Neural crest cell (in vitro differentiated cells): ENCODE data around the gene MITD1. TPM values are rescaled to one million over a fixed set of nuclear protein-coding genes. Genes with fewer than 3 reads are reported as not detected.

ENCODE experiments used
- DNase-seq: peaks from one replicate; pipeline ENCODE4 v3.0.0; 2021; ENCODE audit warnings: low read depth, mixed read lengths, low spot score
- H3K27ac Mint-ChIP-seq: one replicate; pipeline ENCODE4 v1.8.0; 2021; ENCODE audit warnings: mild to moderate bottlenecking, mixed read lengths; ENCODE audit not compliant: unreplicated experiment
- H3K27me3 Mint-ChIP-seq: 2 replicates; pipeline ENCODE4 v1.8.0; 2021; ENCODE audit warnings: low read depth, mild to moderate bottlenecking, mixed read lengths
- H3K36me3 Mint-ChIP-seq: 2 replicates; pipeline ENCODE4 v1.8.0; 2021; ENCODE audit warnings: low read depth, mild to moderate bottlenecking, mixed read lengths
- H3K4me1 Mint-ChIP-seq: 2 replicates; pipeline ENCODE4 v1.8.0; 2021; ENCODE audit warnings: mixed read lengths
- H3K4me3 Mint-ChIP-seq: one replicate; pipeline ENCODE4 v1.8.0; 2021; ENCODE audit warnings: mild to moderate bottlenecking, mixed read lengths
- H3K9me3 Mint-ChIP-seq: 2 replicates; pipeline ENCODE4 v1.8.0; 2021; ENCODE audit warnings: mixed read lengths
- CTCF ChIP-seq: fragments of 200-600 bp; sonication (generic); conservative IDR thresholded peaks from 2 replicates; pipeline ENCODE4 v1.5.0; 2021; ENCODE audit warnings: antibody characterized with exemption, mild to moderate bottlenecking
- total RNA-seq: library from RNA; stranded (reverse); gene quantifications from 2 replicates; pipeline ENCODE4 v1.2.1, GENCODE V29; 2021

Gene MITD1
- total RNA-seq, 1 donor from 2014 or later = 31.7 TPM

- H3K36me3 Mint-ChIP-seq = no peaks in the 10 kb centered on the region
- no peak for TF ChIP-seq CTCF
- DNase-seq = no peak
- H3K27me3 Mint-ChIP-seq = no peaks in the 10 kb centered on the region
- no peak overlapping the region for H3K27ac Mint-ChIP-seq
- no peaks in the 10 kb centered on the region for H3K9me3 Mint-ChIP-seq
- no peaks in the 10 kb centered on the region for H3K4me1 Mint-ChIP-seq
- H3K4me3 Mint-ChIP-seq = no peak overlapping the region
These were observed 14.6 kb downstream of the MITD1 start for GRCh38 chr2:99166218-99166617.

- peak overlapping the region; percentile 3 for H3K4me3 Mint-ChIP-seq
- H3K4me1 Mint-ChIP-seq = peaks cover 15% of the 10 kb centered on the region
- no peak for DNase-seq
- H3K27ac Mint-ChIP-seq = no peak overlapping the region
- peaks cover 3% of the 10 kb centered on the region for H3K36me3 Mint-ChIP-seq
- no peaks in the 10 kb centered on the region for H3K27me3 Mint-ChIP-seq
- TF ChIP-seq CTCF = no peak
- no peaks in the 10 kb centered on the region for H3K9me3 Mint-ChIP-seq
These were observed 21.3 kb downstream of the MITD1 start for GRCh38 chr2:99159594-99159993.

- peak overlapping the region; percentile 44 for H3K4me3 Mint-ChIP-seq
- peaks cover 3% of the 10 kb centered on the region for H3K36me3 Mint-ChIP-seq
- no peak overlapping the region for H3K27ac Mint-ChIP-seq
- peaks cover 15% of the 10 kb centered on the region for H3K4me1 Mint-ChIP-seq
- no peaks in the 10 kb centered on the region for H3K9me3 Mint-ChIP-seq
- DNase-seq = no peak
- no peak for TF ChIP-seq CTCF
- no peaks in the 10 kb centered on the region for H3K27me3 Mint-ChIP-seq
These were observed 22.3 kb downstream of the MITD1 start for GRCh38 chr2:99158599-99158998.

DNA sequence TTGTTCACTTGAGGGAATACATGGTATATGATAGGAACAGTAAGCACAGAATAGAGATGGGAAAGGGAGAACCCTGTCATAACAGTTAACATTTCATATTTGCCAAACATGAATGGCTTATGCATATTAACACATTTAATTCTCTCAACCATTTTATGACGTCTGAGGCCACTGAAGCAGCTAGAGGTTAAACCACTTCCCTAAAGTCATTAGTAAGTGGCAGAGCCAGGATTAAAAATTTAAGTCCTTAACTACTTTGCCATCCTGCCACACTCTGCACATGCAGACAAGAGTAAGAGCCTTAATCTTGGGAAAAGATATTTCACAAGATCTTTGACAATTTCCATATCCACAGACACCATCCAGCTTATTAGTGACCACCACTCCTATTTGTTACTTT lies 24.0 kb downstream of the MITD1 start:
- H3K9me3 Mint-ChIP-seq = no peaks in the 10 kb centered on the region
- H3K4me1 Mint-ChIP-seq = peaks cover 15% of the 10 kb centered on the region
- H3K27ac Mint-ChIP-seq = no peak overlapping the region
- peaks cover 3% of the 10 kb centered on the region for H3K36me3 Mint-ChIP-seq
- no peak for DNase-seq
- H3K4me3 Mint-ChIP-seq = peak overlapping the region; percentile 75
- H3K27me3 Mint-ChIP-seq = no peaks in the 10 kb centered on the region
- no peak for TF ChIP-seq CTCF

DNA sequence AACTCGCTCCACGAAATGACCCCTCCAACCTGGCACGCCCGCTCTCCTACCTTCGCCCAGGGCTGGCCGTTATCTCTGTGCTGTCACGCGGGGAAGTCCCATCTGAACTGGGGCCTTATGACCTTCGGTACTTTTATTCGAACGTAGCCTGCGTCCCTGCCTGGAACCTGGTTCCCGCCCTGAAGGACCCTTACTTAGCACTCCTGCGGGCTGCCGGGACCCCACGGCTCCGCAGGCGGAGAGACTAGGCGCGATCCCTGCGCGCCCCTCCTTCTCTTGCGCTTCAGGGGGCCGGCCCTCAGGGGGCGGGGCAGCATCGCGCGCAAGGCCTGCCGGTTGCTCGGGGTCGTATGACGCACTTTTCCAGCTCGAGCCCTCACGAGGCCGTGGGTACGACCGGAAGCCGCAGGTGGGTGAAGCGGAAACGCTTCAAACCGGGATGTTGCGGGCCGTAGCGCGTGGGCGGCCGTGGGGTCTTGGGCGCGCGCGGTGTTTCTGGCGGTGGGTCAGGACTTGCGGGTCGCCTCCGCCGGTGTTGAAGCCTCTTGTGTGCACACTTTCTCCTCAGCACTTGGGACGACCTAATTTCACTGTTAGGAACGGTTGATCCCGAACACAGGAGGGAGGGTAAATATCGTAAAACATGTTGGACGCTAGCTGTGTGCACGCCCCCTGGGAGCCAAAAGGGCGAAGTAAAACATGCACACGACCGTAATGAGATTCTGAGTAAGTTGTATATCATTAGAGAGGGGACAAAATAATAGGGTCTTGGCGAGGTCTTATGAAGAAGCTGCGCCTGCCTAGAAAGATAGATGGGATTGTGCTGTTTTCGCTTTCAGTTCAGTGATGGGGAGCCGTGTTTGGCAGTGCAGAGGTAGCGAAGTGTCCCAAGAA lies 26.0 kb downstream of the MITD1 start, which contains the start of the genes LIPT1 and TSGA10:
LIPT1 (plus strand) TSS at position 325 of the 894 bp plus-strand sequence. CDS start 6,991 bp downstream, outside the sequence.
TSGA10 (minus strand) TSS at position 300 of the 894 bp plus-strand sequence. CDS start 45,503 bp downstream, outside the sequence.
- Mint-ChIP-seq H3K36me3 (peaks cover 3% of the 10 kb centered on the region), H3K4me3 (no peak within 1 kb of the TSS), H3K4me1 (peaks cover 15% of the 10 kb centered on the region), H3K9me3 (no peaks in the 10 kb centered on the region), H3K27ac (peak within 1 kb of the TSS; percentile 94), H3K27me3 (no peaks in the 10 kb centered on the region)
- DNase-seq = peak; percentile 75
- peak; percentile 46 for TF ChIP-seq CTCF
